SU-DHL-6 (cell line): ENCODE measurements around the gene CDKL1.

ENCODE experiments used
- EZH2phosphoT487 ChIP-seq: fragments of 200-600 bp; sonication (generic), shearing (Covaris generic); conservative IDR thresholded peaks from 2 replicates; pipeline ENCODE4 v1.6.1; 2018; ENCODE audit warnings: mild to moderate bottlenecking, antibody characterized with exemption, low read length, moderate library complexity, mixed read lengths
- TF ChIP-seq, protein P1 (sequence below): fragments of 200-600 bp; sonication (generic); IDR thresholded peaks from one replicate; pipeline ENCODE4 v1.5.1; 2017; ENCODE audit warnings: antibody characterized with exemption, mild to moderate bottlenecking, low read length, moderate library complexity; ENCODE audit not compliant: insufficient read depth, poor library complexity, severe bottlenecking

- no peak for TF ChIP-seq EZH2phosphoT487
- TF ChIP-seq, protein P1, sequence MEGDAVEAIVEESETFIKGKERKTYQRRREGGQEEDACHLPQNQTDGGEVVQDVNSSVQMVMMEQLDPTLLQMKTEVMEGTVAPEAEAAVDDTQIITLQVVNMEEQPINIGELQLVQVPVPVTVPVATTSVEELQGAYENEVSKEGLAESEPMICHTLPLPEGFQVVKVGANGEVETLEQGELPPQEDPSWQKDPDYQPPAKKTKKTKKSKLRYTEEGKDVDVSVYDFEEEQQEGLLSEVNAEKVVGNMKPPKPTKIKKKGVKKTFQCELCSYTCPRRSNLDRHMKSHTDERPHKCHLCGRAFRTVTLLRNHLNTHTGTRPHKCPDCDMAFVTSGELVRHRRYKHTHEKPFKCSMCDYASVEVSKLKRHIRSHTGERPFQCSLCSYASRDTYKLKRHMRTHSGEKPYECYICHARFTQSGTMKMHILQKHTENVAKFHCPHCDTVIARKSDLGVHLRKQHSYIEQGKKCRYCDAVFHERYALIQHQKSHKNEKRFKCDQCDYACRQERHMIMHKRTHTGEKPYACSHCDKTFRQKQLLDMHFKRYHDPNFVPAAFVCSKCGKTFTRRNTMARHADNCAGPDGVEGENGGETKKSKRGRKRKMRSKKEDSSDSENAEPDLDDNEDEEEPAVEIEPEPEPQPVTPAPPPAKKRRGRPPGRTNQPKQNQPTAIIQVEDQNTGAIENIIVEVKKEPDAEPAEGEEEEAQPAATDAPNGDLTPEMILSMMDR, result no peak
Observed at GRCh38 chr14:50320283-50320682, 76.4 kb downstream of the CDKL1 start.
